Mesenchymal stem cell (in vitro differentiated cells and primary cell): Measurements from ENCODE around the gene PDGFD.

Experiments used
- DNase-seq: peaks from one replicate; pipeline ENCODE4 v3.0.0-alpha.2; 2013
- H2AFZ ChIP-seq: one replicate; pipeline ENCODE4 v1.6.1; 2013; ENCODE audit warnings: low read depth, mild to moderate bottlenecking, control low read depth, inconsistent platforms, low read length, moderate library complexity
- H2AK5ac ChIP-seq: 2 replicates; pipeline ENCODE4 v1.6.1; 2013; ENCODE audit warnings: low read length, moderate library complexity, mild to moderate bottlenecking, inconsistent platforms; ENCODE audit not compliant: severe bottlenecking
- H2BK120ac ChIP-seq: one replicate; pipeline ENCODE4 v1.6.1; 2013; ENCODE audit warnings: low read depth, mild to moderate bottlenecking, inconsistent platforms, low read length, moderate library complexity
- H2BK12ac ChIP-seq, 2 experiments: one replicate each; pipeline ENCODE4 v1.6.1; 2013; ENCODE audit warnings: inconsistent platforms in 2 of 2, low read length in 2 of 2, mild to moderate bottlenecking in 2 of 2, moderate library complexity in 2 of 2, control low read depth in 1 of 2
- H2BK15ac ChIP-seq: one replicate; pipeline ENCODE4 v1.6.1; 2013; ENCODE audit warnings: mild to moderate bottlenecking, low read depth, inconsistent platforms; ENCODE audit not compliant: poor library complexity, severe bottlenecking
- H2BK5ac ChIP-seq: 2 replicates; pipeline ENCODE4 v1.6.1; 2013; ENCODE audit warnings: low read depth, mild to moderate bottlenecking, low read length, control low read depth, inconsistent platforms; ENCODE audit not compliant: poor library complexity, severe bottlenecking
- H3K14ac ChIP-seq, 2 experiments: one replicate each; pipeline ENCODE4 v1.6.1; 2013; ENCODE audit warnings: inconsistent platforms in 2 of 2, low read length in 2 of 2, control low read depth in 1 of 2, mild to moderate bottlenecking in 1 of 2, moderate library complexity in 1 of 2
- H3K18ac ChIP-seq, 2 experiments: one replicate each; pipeline ENCODE4 v1.6.1; 2013; ENCODE audit warnings: inconsistent platforms in 2 of 2, low read length in 2 of 2, control low read depth in 1 of 2, low read depth in 1 of 2, mild to moderate bottlenecking in 1 of 2
- H3K23ac ChIP-seq, 2 experiments: one replicate each; pipeline ENCODE4 v1.6.1; 2013; ENCODE audit warnings: inconsistent platforms in 2 of 2, low read length in 2 of 2, mild to moderate bottlenecking in 2 of 2, moderate library complexity in 2 of 2, control low read depth in 1 of 2
- H3K27ac ChIP-seq: 2 replicates; pipeline ENCODE4 v1.5.1; 2013; ENCODE audit warnings: mild to moderate bottlenecking, moderate library complexity, low read length, control low read depth, inconsistent platforms; ENCODE audit not compliant: poor library complexity, severe bottlenecking
- H3K27me3 ChIP-seq, 2 experiments: 2 replicates each; pipeline versions ENCODE4 v1.6.1 to v1.7.0; 2013; ENCODE audit warnings: low read length in 2 of 2, mild to moderate bottlenecking in 2 of 2, moderate library complexity in 2 of 2, control low read depth in 1 of 2, inconsistent platforms in 1 of 2; ENCODE audit not compliant: control insufficient read depth in 1 of 2, insufficient read depth in 1 of 2
- H3K36me3 ChIP-seq, 2 experiments: 2 replicates each; pipeline versions ENCODE4 v1.6.1 to v1.7.0; 2013; ENCODE audit warnings: low read length in 2 of 2, control low read depth in 1 of 2, inconsistent platforms in 1 of 2, low read depth in 1 of 2, mild to moderate bottlenecking in 1 of 2; ENCODE audit not compliant: insufficient read depth in 2 of 2, control insufficient read depth in 1 of 2
- H3K4ac ChIP-seq, 2 experiments: one replicate each; pipeline ENCODE4 v1.6.1; 2013; ENCODE audit warnings: inconsistent platforms in 2 of 2, low read length in 2 of 2, mild to moderate bottlenecking in 2 of 2, moderate library complexity in 2 of 2, control low read depth in 1 of 2, low read depth in 1 of 2
- H3K4me1 ChIP-seq: 2 replicates; pipeline ENCODE4 v1.6.1; 2013; ENCODE audit warnings: low read depth, low read length, control low read depth; ENCODE audit not compliant: control insufficient read depth, insufficient read depth
- H3K4me2 ChIP-seq: 2 replicates; pipeline ENCODE4 v1.6.1; 2013; ENCODE audit warnings: low read length, mild to moderate bottlenecking, inconsistent platforms; ENCODE audit not compliant: poor library complexity, severe bottlenecking
- H3K4me3 ChIP-seq, 2 experiments: 2 replicates each; pipeline versions ENCODE4 v1.5.1 to v1.7.0; 2013; ENCODE audit warnings: low read length in 2 of 2, mild to moderate bottlenecking in 2 of 2, control low read depth in 1 of 2, low read depth in 1 of 2; ENCODE audit not compliant: insufficient read depth in 1 of 2
- H3K79me1 ChIP-seq: replicated peaks from 2 replicates; pipeline ENCODE4 v1.6.1; 2013; ENCODE audit warnings: mild to moderate bottlenecking, control low read depth, low read length, inconsistent platforms; ENCODE audit not compliant: poor library complexity, severe bottlenecking
- H3K9ac ChIP-seq: 2 replicates; pipeline ENCODE4 v1.7.0; 2013; ENCODE audit warnings: mild to moderate bottlenecking, low read length, moderate library complexity
- H3K9me3 ChIP-seq: 2 replicates; pipeline ENCODE4 v1.7.0; 2013; ENCODE audit warnings: mild to moderate bottlenecking, low read length; ENCODE audit not compliant: control insufficient read depth
- H4K8ac ChIP-seq: one replicate; pipeline ENCODE4 v1.6.1; 2013; ENCODE audit warnings: inconsistent platforms, mild to moderate bottlenecking, low read length, moderate library complexity
- H4K91ac ChIP-seq: one replicate; pipeline ENCODE4 v1.6.1; 2013; ENCODE audit warnings: mild to moderate bottlenecking, low read length, inconsistent platforms
- WGBS: methylation state at CpG from one replicate; pipeline ENCODE4 v1.1.7; 2013; ENCODE audit warnings: mixed read lengths; 5-methylcytosine and 5-hydroxymethylcytosine counted together

The PDGFD gene

GRCh38 chr11:103928802-103929161, 235.2 kb downstream of the PDGFD start:
- H2AFZ ChIP-seq, result no peak overlapping the region
- H3K4ac ChIP-seq, result no peak overlapping the region
- H3K79me1 ChIP-seq, result no peaks in the 10 kb centered on the region
- H3K4me2 ChIP-seq, result no peak overlapping the region
- H3K36me3 ChIP-seq, result no peaks in the 10 kb centered on the region
- no peak overlapping the region for H3K9ac ChIP-seq
- H3K23ac ChIP-seq, result no peak overlapping the region
- H3K18ac ChIP-seq, result peak overlapping the region in 1 of 2 experiments; percentile 11
- H3K14ac ChIP-seq, result no peak overlapping the region
- no peak overlapping the region for H4K8ac ChIP-seq
- WGBS, result 75% methylated on average over 2 of the region's 5 CpGs
- no peak overlapping the region for H2AK5ac ChIP-seq
- H2BK5ac ChIP-seq, result no peak overlapping the region
- no peak for DNase-seq
- no peak overlapping the region for H3K4me3 ChIP-seq
- H3K4me1 ChIP-seq, result no peaks in the 10 kb centered on the region
- no peak overlapping the region for H2BK120ac ChIP-seq
- H3K27ac ChIP-seq, result no peak overlapping the region
- no peak overlapping the region for H4K91ac ChIP-seq
- H2BK12ac ChIP-seq, result no peak overlapping the region
- no peak overlapping the region for H2BK15ac ChIP-seq
- no peaks in the 10 kb centered on the region for H3K27me3 ChIP-seq
- H3K9me3 ChIP-seq, result no peaks in the 10 kb centered on the region

- H3K9me3 ChIP-seq, result no peaks in the 10 kb centered on the region
- H4K8ac ChIP-seq, result no peak overlapping the region
- H3K14ac ChIP-seq, result peak overlapping the region in 1 of 2 experiments; percentile 9
- no peak overlapping the region for H2BK12ac ChIP-seq
- 97% methylated on average over 5 of the region's 5 CpGs for WGBS
- H2BK15ac ChIP-seq, result no peak overlapping the region
- no peak overlapping the region for H2AK5ac ChIP-seq
- no peaks in the 10 kb centered on the region for H3K36me3 ChIP-seq
- H4K91ac ChIP-seq, result no peak overlapping the region
- no peak overlapping the region for H2BK120ac ChIP-seq
- no peaks in the 10 kb centered on the region for H3K27me3 ChIP-seq
- H3K23ac ChIP-seq, result no peak overlapping the region
- H3K79me1 ChIP-seq, result no peaks in the 10 kb centered on the region
- H3K4me1 ChIP-seq, result no peaks in the 10 kb centered on the region
- H3K4me2 ChIP-seq, result no peak overlapping the region
- H3K4me3 ChIP-seq, result no peak overlapping the region
- H2AFZ ChIP-seq, result no peak overlapping the region
- no peak overlapping the region for H3K27ac ChIP-seq
- DNase-seq, result no peak
- H3K4ac ChIP-seq, result no peak overlapping the region
- H3K9ac ChIP-seq, result no peak overlapping the region
- H3K18ac ChIP-seq, result no peak overlapping the region
- no peak overlapping the region for H2BK5ac ChIP-seq
These were observed 235.7 kb downstream of the PDGFD start for GRCh38 chr11:103928040-103928801.

DNA sequence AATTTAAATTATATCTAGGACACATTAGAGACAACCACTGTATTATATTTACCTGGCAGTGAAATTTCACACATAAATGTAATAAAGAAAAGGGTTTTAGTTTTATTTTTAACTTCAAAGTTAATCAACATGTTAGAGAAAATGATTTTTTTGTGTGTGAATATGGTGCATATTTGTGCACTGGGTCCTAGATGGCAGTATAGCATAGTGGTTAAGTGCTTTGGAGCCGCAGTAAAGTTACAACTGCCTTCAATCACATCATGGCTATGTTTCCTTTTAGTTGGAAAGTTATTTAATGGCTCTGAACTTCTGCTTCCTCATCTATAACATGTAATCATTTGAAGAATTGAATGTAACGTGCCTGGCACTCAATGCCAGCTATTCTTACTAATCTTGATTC, 236.4 kb downstream of the PDGFD start:
- Histone ChIP-seq H3K14ac (no peak overlapping the region), H3K27me3 (no peaks in the 10 kb centered on the region), H2AFZ (no peak overlapping the region), H3K27ac (no peak overlapping the region), H2AK5ac (no peak overlapping the region), H3K4me3 (no peak overlapping the region), H3K4me1 (no peaks in the 10 kb centered on the region), H3K79me1 (no peaks in the 10 kb centered on the region), H2BK12ac (no peak overlapping the region), H2BK15ac (no peak overlapping the region), H2BK5ac (no peak overlapping the region), H3K9me3 (no peaks in the 10 kb centered on the region), H4K91ac (no peak overlapping the region), H3K18ac (no peak overlapping the region), H3K23ac (no peak overlapping the region), H3K36me3 (no peaks in the 10 kb centered on the region), H4K8ac (no peak overlapping the region), H3K9ac (no peak overlapping the region), H3K4ac (no peak overlapping the region), H2BK120ac (no peak overlapping the region), H3K4me2 (no peak overlapping the region)
- no peak for DNase-seq
- 83% methylated on average over 1 of the region's 2 CpGs for WGBS

- H3K27ac ChIP-seq, result no peak overlapping the region
- no peak overlapping the region for H2BK15ac ChIP-seq
- H3K9ac ChIP-seq, result no peak overlapping the region
- H2BK5ac ChIP-seq, result no peak overlapping the region
- no peak overlapping the region for H3K18ac ChIP-seq
- H2AFZ ChIP-seq, result no peak overlapping the region
- H3K9me3 ChIP-seq, result no peaks in the 10 kb centered on the region
- 96% methylated on average over 3 of the region's 5 CpGs for WGBS
- H3K23ac ChIP-seq, result no peak overlapping the region
- H2BK120ac ChIP-seq, result no peak overlapping the region
- no peaks in the 10 kb centered on the region for H3K27me3 ChIP-seq
- H4K91ac ChIP-seq, result no peak overlapping the region
- H2AK5ac ChIP-seq, result no peak overlapping the region
- H2BK12ac ChIP-seq, result peak overlapping the region in 1 of 2 experiments; percentile 2
- H3K4me3 ChIP-seq, result no peak overlapping the region
- H3K4me1 ChIP-seq, result no peaks in the 10 kb centered on the region
- no peak overlapping the region for H3K4ac ChIP-seq
- no peaks in the 10 kb centered on the region for H3K36me3 ChIP-seq
- H3K4me2 ChIP-seq, result no peak overlapping the region
- H3K79me1 ChIP-seq, result no peaks in the 10 kb centered on the region
- no peak overlapping the region for H4K8ac ChIP-seq
- H3K14ac ChIP-seq, result no peak overlapping the region
- no peak for DNase-seq
These were observed 237.0 kb downstream of the PDGFD start for GRCh38 chr11:103926990-103927389.
